ENCODE data around the gene ELMO1.

The ELMO1 gene

DNA sequence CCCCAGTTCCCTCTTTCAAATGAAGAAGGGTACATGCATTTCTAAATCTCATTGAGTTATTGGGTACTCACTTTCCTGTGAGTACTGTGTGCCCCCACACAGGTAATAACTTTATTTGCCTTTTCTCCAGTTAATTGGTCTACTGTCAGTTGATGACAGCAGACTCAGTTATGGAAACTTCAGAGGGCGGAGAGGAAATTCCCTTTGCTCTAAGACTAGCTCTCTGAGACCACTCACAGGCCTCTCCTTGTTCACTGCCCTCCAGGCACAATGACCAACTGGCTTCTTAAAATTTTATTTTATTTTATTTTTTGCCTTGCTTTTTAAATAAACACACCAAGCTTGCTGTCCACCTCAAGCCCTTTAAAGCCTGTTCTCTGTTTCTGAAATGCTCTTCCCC is 488.6 kb downstream of the ELMO1 start:
- no peak for DNase-seq

DNA sequence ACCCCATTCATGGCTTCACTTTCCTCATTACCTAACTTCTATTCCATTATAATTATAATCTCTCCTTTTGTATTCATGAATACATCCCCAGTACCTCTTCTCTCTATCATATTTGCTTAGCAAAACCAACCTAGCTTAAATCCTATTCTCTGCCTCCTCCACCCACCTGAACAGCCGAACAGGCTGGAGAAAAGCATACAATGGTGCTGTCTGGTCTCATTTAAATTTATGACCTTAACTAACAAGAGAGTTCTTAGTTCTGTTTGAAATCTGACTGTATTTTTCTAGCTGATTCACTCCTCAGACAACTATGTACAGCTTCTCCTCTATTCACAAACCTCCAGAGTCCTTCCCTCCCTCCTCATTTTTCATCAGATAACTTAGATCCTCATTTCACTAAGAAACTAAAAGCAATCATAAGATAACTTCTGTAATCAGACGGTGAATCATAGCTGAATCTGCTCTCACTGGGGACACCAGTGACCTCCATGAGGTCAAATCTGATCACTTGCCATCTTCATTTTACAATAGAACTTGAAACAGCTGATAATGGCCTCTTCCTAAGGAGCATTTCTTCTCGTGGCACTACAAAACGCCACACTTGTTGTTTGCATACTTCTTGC is 490.4 kb downstream of the ELMO1 start:
- DNase-seq = no peak

DNA sequence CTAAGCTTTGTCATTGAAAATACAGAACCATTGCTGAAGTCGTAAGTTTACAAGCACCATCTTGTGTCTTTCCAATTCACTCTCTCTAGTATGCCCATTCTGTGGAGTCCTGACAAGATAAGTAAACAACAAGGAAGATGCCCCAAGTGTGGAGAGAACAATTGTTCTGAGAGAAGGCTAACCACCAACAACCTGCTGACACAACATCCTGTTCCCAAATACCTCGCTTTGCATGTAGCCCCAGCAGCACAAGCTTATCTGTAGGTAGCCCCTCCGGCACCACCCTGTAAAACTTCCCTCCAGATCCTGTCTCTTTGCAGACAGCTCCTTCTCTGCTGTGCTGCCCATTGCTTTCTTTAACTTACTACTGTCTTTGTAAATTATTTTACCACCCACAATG is 491.0 kb downstream of the ELMO1 start:
- no peak for DNase-seq

DNA sequence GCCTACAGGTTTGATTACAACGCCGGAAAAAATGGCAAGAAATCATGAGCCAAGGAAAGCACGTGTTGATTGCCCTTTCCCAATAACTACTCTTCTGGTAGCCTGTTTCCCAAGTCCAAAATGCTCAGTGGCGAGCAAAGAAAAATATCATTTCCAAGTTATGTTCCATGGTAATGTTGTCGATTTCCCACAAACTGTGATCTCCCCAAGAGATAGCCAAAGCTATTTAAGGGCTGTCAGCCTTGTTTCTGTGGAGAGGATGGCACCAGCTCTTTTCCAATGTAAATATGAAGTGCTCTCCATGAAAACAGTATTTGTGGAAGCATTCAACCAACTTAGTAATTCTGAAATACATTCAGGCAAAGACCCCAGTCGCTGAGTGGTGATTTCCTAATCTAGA is 491.9 kb downstream of the ELMO1 start:
- DNase-seq = no peak

DNA sequence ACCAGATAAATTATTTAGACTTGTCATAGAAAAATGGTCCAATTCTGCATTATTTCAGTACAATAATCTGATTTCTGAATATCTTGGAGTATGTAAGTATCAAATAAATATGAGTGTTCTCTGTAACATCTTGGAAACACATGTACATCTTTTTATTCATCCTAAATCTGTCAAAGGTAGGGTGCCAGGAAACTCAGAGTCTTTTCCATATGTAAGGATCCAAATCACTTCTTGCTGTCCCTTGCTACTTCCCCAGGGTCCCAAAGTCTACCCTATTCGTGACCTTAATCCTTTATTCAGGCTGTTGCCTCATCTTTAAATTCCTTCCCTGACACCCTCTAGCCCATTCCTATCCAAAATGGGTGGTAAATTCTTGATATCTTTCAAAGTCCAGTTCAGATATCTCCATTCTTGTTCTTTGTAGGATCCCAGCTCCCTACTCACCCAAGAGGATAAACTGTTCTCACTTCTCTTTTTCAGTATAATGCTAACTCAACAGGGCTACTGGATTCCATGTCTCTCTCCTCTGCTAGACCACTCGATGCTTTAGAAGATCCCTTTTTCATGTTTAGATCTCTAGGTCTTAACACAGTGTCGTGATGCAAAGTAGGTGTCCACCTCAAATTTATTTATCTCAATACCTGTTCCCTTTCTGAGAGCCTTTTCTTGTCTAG is 493.1 kb downstream of the ELMO1 start:
- DNase-seq = no peak

DNA sequence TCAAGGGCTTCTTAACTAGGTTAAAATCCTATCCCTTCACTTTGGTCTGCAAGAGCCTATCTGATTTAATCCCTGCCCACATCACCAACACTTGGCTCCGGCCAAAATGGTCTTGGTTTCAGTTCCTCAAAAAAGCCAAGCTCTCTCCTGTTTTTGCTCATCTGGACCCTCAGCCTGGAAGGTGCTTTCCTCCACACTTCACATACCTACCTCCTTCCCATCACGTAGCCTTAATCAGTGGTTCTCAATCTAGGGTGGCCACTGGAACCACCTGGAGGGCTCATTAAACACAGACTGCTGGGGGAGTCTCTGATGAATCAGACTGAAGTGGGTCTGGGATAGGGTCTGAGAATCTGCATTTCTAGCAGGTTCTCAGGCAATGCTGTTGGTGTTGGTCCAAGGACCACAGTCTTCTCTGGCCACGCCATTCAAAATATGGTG is 497.4 kb downstream of the ELMO1 start:
- DNase-seq = no peak

DNA sequence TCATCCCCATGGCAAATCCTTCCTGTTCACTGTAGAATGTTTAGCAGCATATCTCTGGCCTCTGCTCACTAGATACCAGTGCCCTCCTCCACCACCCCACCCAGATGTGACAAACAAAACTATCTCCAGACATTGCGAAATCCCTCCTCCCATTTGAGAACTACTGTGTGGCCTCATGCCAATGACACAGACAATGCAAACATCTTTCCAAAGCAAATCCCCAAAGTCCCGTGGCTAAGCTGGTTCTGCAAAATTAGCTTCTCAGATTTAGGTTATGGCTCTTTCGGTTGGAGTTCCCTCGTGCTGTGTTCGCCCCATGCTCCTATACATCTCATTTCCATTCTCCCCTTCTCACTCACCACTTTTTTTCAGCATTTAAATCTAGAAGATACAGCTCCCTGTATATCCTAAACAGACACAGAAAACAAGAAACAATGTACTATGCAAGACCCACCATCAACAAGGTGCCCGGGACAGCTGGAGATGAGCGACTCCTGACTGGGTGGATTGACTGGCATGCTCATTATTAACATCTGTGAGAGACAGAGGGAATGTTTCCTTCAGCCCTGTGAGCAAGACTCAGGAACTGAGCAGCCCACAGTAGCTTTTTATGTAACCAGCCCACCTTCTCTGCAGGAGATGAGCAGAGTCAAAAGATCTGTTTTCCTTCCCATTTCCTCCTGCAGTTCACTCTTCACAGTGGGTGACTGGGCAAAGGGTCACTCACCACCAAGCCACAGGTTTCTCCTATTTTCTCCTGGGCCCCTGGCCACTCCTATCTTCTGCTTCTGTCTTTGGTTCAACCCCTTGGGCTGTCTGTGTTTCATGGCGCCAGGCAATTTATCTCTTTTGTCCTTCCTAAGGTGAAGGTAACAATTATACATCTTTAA is 498.7 kb downstream of the ELMO1 start:
- DNase-seq = peak; percentile 23

DNA sequence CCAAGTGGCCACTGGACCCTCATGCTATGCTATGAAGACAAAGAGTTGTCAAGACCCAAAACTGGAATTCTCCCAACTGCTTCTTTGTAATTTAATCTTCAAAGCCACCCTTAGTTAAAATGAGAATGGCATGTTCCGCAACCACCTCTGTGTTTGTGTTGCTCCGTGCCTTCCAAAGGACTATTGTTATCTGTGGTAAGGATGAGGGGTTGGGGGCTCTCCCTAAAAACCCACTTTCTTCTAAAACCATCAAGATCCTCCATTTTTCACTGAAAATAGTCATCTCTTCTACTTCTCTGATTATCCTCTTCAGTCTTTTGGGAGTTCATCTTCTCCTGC is 502.3 kb downstream of the ELMO1 start:
- no peak for DNase-seq

DNA sequence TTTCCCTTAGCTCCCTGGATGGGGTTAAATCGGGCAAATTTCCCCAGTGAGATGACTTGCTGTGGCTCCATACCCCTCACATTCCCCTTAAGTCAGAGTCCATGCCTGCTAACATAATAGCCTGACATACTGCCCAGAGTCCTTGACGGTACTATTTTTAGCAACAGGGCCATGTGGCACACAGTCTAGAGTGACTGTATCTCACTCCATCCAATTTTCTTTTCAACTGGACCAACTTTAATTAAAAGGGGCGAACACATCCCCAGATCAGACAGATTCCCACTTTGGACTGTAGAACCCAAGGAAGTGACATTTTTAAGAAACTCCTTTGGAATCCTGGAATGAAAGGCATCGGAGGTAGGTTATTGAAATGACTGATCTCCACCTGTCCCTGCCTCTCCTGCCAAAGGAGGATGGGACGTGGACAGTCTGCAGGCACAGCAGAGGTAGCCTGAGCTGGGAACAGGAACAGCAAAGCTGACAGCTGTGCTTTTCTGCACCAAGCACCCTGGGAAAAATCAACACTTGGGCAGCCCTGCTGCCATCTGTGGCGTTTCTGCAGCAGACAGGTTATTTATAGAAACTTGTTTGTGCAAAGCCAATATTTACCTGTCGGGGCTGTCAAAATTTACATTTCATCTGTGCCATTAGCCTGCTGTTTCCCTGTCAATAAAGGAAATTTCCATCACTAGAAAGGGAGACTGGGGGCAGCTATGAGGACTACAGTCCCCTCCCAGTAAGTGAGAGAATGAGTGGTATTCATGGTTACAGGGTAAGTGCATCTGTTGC is 502.9 kb downstream of the ELMO1 start:
- DNase-seq = no peak

DNA sequence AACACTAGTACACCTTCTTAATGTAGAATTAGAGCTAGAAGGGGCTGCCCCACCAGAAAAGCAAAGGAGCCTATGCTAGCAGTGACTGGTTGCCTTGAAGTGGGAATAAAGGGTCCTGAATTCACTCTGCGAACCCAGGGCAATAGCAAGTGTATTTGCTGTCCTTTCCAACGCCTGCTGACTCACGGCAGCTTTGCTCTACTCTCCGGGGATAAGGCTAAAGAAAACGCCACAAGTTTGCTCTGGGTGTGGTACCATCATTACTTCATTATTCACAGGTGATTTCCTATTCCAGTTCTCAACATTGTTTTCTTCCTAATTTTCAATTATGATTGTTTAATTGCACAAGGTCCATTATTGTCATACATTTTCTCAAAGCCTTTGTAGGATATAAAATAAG is 503.8 kb downstream of the ELMO1 start:
- DNase-seq = no peak

DNA sequence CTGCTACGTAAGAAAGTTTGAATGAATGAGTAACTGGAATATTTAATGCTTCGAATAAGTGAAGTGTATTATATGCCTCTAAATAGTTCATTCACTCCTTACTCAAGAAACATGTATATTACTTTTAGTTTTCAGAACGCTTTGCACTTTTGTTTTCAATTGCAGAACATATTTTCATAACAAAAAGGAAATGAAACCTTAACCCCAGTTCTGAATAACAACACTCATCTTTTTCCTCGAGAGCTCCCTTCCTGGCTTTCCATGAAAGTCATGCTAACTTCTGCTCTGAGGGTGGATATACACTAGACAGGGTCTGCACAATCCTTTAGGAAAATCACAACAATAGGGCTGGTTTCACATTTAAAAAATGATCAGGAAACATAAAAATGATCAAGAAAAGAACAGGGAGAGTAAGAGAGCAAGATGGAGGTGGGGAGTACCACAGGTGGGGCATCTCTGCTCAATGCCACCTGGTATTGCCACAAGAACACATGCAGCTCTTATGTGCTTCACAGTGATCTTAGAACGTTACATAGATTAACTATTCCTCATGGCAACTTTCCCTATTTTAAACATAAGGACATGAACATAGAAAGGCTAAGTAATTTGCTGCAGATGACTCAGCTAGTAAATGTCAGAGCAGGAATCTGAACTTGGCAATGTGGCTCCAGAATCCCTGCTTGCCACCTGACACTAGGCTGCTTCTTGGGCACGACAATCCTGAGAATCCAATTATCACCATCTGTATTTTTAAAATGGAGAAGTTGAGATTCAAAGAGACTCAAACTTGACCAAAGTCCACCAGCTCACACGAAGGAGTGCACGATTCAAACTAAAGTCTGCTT is 504.9 kb downstream of the ELMO1 start:
- DNase-seq = no peak

DNA sequence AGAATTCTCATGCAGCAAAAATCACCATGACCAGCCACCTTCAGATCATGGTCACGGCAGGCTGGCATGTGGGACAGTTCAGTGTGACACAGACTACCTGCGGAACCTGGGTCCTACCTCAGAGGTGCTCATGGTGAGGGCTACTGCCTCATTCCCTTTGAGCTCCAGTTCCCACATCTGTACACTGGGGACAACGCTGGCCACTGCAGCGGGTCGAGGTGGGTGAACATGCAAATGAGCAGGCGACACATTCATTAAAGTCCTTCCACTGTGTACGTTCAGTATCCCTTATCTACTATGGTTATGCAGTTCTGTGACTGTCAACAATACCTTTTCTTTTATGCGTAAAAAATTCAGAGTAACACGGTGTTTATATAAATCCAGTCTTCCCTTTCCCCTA is 505.7 kb downstream of the ELMO1 start:
- DNase-seq = no peak

DNA sequence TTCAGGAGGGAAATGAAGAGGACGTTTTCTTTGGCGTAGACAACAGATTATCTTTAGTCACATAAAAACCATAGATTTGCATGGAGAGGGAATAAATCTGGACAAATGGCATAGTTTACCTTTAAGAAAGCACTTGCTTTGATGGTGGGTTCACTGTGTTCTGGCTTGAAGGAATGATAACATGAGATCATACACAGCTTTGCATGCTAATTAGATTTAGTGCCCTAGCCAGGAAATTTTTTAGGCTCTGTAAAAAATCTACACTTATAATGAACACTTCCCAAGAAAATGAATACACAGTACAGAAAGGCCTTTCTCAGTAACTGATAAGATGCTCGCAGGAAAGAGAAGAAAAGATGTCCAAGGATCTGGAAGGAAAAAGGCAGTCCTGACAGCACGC is 506.1 kb downstream of the ELMO1 start:
- DNase-seq = no peak

DNA sequence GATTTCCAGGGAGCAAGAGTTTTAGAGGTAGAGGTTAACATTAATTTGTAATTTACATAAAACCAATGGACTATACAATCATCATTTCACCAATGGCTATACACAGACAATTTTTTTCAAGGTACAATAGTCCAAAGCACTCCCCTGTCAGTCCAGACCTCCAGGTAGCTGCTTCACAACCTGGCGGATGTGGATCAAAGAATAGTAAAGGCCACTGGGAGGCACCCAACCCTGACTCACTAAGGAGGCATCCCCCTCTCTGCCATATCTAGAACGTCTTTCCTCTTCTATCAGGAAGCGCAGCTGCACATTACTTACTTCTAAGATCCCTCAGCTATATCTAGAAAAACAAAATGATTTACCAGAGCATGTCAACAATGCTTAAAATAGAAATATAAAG is 506.6 kb downstream of the ELMO1 start:
- DNase-seq = no peak

DNA sequence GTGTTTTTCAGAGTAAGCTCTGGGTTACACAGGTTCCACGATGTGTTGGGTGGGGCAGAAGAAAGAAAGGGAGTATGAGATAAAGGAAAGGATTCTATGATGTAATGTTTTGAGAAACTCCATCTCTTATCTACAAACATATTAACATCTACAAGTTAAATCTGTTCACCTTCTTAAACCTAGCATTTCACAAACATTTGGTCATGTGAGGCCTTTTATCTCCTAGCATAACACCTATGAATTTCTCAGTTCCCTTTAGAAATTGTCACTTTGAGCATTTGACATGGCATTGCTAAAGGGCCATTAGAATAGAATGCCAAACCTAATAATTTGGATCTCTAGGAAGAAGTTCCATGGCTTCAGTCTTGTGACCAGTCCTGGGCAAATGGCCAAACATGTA is 507.3 kb downstream of the ELMO1 start:
- no peak for DNase-seq

DNA sequence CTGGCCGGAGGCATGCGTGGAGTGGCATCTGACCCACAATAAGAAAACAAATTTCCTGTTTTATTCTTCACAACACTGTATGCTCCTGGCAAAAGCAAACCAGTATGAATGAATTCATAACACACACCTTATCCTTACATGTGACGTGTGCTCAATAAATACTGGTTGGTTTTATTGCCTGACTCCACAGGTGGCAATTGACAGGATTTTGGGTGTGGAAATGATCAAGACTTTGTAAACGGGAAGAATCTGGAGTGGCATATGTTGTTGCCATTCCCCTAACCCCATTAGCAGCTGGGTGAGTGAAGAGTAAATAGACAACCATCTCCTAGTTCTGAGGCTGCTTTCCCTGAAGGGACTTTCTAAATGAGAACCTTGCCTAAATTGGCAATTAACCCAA is 508.8 kb downstream of the ELMO1 start:
- DNase-seq = no peak

DNA sequence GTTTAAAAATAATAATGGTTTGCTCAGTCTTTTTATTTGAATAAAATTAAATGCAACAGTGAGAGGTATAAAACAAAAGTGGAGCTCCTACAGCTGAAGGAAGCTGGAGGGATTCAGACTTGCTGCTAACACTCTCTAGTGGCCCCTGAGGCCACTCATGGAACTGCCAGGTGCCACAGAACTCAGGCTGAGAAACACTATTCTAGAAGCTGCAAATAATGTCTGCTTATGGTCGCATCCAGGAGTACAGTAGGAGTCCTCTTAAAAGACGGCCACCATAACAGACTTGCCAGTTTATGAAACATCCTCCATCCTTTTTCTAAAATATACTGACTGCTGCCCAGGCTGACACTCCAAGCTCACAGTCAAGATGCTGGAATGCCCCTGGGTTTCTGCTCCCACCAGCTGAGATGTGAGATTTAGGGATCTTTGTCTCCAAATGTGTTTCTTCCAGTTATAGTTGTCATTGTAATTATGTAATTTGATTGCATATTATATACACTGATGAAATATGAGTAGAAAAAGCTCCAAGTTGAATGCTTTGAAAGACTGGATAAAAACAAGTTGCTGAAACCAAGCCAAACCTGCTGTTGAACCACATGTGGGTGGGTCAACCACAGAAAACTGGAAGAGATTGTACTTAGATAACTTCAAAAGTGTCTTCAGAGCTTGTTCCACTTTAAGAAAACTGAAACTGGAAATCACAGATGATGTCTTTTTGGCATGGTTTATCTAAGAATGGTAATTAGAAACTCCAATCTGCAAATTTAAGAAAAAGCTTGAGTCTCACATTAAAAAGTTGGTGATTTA is 510.7 kb downstream of the ELMO1 start:
- DNase-seq = no peak

DNA sequence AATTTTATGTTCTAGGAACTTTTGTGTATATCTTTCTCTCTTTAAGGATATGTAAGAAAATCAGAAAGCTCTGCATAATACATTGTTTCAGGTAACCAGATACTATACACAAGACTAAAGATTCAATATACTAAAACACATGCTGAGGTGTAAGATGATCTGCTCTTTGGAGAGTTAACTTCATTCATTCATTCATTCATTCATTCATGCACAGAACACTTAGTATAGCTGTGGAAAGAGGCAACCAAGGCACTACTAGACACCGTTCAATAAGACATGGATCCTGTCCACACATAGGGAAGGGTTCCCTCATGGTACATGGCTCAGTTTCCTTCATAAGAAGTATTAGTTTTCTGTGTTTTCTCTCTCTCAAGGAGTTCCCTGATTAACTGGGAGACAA is 516.8 kb downstream of the ELMO1 start:
- no peak for DNase-seq

DNA sequence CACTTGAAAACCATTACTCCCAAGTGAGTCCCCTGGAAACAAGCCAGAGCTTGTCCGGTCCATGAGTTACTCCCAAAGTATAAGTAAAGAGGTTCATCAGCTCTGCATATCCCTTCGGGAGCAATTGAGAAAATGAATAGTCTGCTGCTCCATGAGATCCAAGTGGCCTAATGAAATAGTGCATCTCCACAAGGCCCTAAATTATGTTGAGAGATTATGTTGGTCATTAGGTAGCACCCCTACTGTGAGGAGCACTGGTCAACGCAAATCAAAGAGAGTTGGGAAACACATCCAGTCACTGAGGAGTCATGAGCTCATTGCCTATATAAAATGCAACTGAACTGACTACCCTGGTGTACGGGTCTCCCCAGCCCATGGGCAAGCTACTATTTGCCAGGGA is 518.9 kb downstream of the ELMO1 start:
- DNase-seq = peak; percentile 69

DNA sequence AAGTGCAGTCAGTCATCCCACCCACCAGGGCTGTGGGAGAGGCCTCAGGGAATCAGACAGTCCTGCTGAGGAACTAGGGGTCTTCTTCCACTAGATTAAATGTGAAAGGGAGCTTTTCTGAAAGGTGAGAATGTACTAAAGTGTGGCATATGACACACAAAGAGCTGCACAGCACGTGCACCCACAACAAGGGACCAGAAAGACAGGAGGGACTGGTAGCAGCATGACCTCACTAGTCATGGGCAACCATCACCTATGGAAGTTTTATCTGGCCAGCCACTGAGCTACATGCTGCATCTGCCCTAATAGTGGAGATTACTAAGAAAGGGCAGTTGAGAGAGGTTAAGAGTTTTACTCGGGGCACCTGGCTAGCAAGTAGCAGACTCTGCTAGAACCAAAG is 519.9 kb downstream of the ELMO1 start:
- no peak for DNase-seq

DNA sequence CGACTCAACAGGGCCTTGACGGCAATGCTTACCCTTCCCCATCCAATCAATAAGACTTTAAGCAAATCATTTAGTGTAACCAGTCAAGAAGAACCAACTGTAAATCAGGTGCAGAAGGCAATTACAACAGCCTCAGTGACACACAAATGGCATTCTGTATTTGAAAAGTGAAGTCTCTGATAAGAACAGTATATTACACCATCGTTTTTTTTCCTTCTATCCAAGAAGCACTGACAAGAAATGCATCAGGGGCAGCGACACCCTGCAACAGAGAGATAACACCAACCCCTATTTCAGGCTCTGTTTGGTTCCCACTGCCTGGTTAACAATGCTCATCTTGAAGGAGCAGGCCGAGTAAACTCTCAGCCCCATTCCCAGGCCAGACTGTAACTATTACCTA is 520.4 kb downstream of the ELMO1 start:
- DNase-seq = no peak

DNA sequence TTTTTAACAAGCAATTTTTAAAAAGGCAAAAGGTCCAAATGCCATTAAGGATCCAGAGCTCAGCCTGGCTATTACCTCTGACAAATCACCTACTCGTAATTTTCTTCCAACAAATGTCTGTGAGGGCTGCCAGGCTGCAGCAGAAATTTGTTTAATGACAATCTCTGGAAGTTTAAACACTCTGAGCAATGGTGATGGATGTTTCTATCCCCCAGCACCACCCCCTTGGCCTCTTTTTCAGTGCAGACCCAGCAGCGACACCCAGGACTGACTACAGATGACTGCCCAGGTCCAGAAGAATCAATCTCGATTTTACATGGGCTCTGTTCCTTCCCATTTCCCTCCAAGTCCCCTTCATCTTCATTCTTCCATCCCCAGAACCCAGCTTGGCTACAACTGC is 523.0 kb downstream of the ELMO1 start:
- peak; percentile 6 for DNase-seq
